ENCODE results near the gene C16orf92. TPM values are rescaled to one million over a fixed set of nuclear protein-coding genes. Genes with fewer than 3 reads are reported as not detected.

C16orf92 gene
- total and polyA plus RNA-seq, 2 donors (not counting 3 experiments of a cell fraction or from before 2014, with no cell fraction given) = not detected

GRCh38 chr16:30046588-30046987 lies 23.6 kb downstream of the C16orf92 start:
- Histone ChIP-seq H3K4me1 (ENCODE audit: control insufficient read depth, extremely low read depth, insufficient read depth, low read length) (peaks cover 10% of the 10 kb centered on the region), H2AFZ (ENCODE audit: low read depth, low read length) (no peak overlapping the region), H4K20me1 (replicated peaks; ENCODE audit: control insufficient read depth, extremely low read depth, insufficient read depth, low read length) (no peaks in the 10 kb centered on the region), H3K4me3 (replicated peaks in 1 of 3; ENCODE audit: insufficient read depth in 1 of 3, low read depth in 1 of 3, low read length in 3 of 3) (no peak overlapping the region), H3K36me3 (ENCODE audit: control insufficient read depth in 2 of 2, extremely low read depth in 1 of 2, insufficient read depth in 2 of 2, low read length in 2 of 2) (no peaks in the 10 kb centered on the region), H3K27ac (ENCODE audit: insufficient read depth, low read depth, low read length) (no peak overlapping the region), H3K9me1 (replicated peaks; ENCODE audit: control insufficient read depth, extremely low read depth, insufficient read depth, low read length) (no peaks in the 10 kb centered on the region), H3K4me2 (ENCODE audit: insufficient read depth, low read length) (no peak overlapping the region), H3K9me3 (replicated peaks; ENCODE audit: control insufficient read depth, insufficient read depth, low read length) (no peaks in the 10 kb centered on the region), H3K27me3 (ENCODE audit: control insufficient read depth in 2 of 2, insufficient read depth in 2 of 2, low read length in 2 of 2) (no peaks in the 10 kb centered on the region), H3K79me2 (ENCODE audit: control insufficient read depth, insufficient read depth, low read length) (no peaks in the 10 kb centered on the region), H3K9ac (replicated peaks; ENCODE audit: extremely low read depth, insufficient read depth, low read length) (no peak overlapping the region)
- no TSS peak for BruUV-seq (replicated peaks)
- intact Hi-C loops (cut with micrococcal nuclease) (no loop called here), dilution Hi-C loops (cut with MboI; ENCODE audit: extremely low pct_ligation_motif_present, low sequenced_read_pairs) (no loop called here)
- DNase-seq (ENCODE audit: low read depth, low spot score) (no peak), FAIRE-seq (no peak)
- CTCF ChIA-PET = interaction anchor here (0.6 to 5.9 kb wide), 4 partner anchors 9 to 370 kb away, joined by 4 to 33 read pairs (median 10); partner anchors contain the start of gene TBX6
- no peak for TF ChIP-seq POLR2AphosphoS5 (IDR thresholded peaks at IDR 0.05; ENCODE audit: insufficient read depth, low read depth, low read length)
- no peak for TF ChIP-seq FOS (IDR thresholded peaks at IDR 0.05; ENCODE audit: borderline replicate concordance, insufficient read depth, low read length)
- no peak for TF ChIP-seq JUN (IDR thresholded peaks at IDR 0.05; ENCODE audit: borderline replicate concordance, insufficient read depth, insufficient read length, low read depth)
- TF ChIP-seq, protein P1, sequence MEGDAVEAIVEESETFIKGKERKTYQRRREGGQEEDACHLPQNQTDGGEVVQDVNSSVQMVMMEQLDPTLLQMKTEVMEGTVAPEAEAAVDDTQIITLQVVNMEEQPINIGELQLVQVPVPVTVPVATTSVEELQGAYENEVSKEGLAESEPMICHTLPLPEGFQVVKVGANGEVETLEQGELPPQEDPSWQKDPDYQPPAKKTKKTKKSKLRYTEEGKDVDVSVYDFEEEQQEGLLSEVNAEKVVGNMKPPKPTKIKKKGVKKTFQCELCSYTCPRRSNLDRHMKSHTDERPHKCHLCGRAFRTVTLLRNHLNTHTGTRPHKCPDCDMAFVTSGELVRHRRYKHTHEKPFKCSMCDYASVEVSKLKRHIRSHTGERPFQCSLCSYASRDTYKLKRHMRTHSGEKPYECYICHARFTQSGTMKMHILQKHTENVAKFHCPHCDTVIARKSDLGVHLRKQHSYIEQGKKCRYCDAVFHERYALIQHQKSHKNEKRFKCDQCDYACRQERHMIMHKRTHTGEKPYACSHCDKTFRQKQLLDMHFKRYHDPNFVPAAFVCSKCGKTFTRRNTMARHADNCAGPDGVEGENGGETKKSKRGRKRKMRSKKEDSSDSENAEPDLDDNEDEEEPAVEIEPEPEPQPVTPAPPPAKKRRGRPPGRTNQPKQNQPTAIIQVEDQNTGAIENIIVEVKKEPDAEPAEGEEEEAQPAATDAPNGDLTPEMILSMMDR (IDR thresholded peaks at IDR 0.05; ENCODE audit: extremely low read depth in 1 of 2, insufficient read depth in 1 of 2, low read depth in 1 of 2, low read length in 2 of 2) = no peak
- no peak for TF ChIP-seq MAX (IDR thresholded peaks at IDR 0.05; ENCODE audit: insufficient read depth, insufficient read length)
- no peak for TF ChIP-seq MYC (IDR thresholded peaks at IDR 0.05; ENCODE audit: low read depth, low read length)
- no peak for TF ChIP-seq EZH2 (IDR thresholded peaks at IDR 0.05; ENCODE audit: borderline replicate concordance, low read depth, low read length, severe bottlenecking)
- TF ChIP-seq POLR2A (IDR thresholded peaks at IDR 0.05; ENCODE audit: low read depth, low read length) = no peak
- no peak for TF ChIP-seq GATA2 (IDR thresholded peaks at IDR 0.05; ENCODE audit: insufficient read depth, insufficient read length, low read depth, low read length)
- POLR2A ChIA-PET = no interaction called here

Data from endothelial cell of umbilical vein (primary cell).